ENCODE data around the gene PRR22. TPM values are rescaled to one million over a fixed set of nuclear protein-coding genes. Genes with fewer than 3 reads are reported as not detected.
"Not testable (repeated sequence)": the region's sequence is repeated elsewhere in the genome, so short reads cannot be mapped to it uniquely, and the experiment has no call there.

The PRR22 gene
- total RNA-seq, 1 donor from 2014 or later: 2.7 TPM

DNA sequence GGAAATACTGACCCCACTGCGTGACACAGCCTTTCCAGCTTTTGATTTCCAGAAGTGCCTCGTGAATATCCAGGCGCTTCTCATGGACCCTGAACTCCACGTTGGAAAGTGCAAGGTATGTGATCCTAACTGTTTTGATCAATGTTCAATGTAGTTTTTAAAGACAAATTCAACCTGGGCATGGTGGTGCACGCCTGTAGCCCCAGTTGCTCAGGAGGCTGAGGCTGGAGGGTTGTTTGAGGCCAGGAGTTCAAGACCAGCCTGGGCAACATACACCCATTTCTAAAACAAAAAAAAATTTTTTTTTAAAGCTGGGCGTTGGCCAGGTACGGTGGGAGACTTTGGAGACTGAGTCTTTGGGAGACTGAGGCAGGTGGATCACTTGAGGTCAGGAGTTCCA is 32.8 kb downstream of the PRR22 start:
- peaks cover 16% of the 10 kb centered on the region for H3K27me3 ChIP-seq (ENCODE audit: low read depth)
- H3K4me3 ChIP-seq: no peak overlapping the region
- H3K9me3 ChIP-seq: no peaks in the 10 kb centered on the region
- H3K36me3 ChIP-seq: no peaks in the 10 kb centered on the region
- ATAC-seq: no peak
- H3K4me1 ChIP-seq: no peaks in the 10 kb centered on the region
- H3K27ac ChIP-seq: no peak overlapping the region
- TF ChIP-seq, protein P1, sequence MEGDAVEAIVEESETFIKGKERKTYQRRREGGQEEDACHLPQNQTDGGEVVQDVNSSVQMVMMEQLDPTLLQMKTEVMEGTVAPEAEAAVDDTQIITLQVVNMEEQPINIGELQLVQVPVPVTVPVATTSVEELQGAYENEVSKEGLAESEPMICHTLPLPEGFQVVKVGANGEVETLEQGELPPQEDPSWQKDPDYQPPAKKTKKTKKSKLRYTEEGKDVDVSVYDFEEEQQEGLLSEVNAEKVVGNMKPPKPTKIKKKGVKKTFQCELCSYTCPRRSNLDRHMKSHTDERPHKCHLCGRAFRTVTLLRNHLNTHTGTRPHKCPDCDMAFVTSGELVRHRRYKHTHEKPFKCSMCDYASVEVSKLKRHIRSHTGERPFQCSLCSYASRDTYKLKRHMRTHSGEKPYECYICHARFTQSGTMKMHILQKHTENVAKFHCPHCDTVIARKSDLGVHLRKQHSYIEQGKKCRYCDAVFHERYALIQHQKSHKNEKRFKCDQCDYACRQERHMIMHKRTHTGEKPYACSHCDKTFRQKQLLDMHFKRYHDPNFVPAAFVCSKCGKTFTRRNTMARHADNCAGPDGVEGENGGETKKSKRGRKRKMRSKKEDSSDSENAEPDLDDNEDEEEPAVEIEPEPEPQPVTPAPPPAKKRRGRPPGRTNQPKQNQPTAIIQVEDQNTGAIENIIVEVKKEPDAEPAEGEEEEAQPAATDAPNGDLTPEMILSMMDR (IDR thresholded peaks at IDR 0.05): no peak
- DNase-seq: no peak
- intact Hi-C loops (cut with DNase I): no loop called here

DNA sequence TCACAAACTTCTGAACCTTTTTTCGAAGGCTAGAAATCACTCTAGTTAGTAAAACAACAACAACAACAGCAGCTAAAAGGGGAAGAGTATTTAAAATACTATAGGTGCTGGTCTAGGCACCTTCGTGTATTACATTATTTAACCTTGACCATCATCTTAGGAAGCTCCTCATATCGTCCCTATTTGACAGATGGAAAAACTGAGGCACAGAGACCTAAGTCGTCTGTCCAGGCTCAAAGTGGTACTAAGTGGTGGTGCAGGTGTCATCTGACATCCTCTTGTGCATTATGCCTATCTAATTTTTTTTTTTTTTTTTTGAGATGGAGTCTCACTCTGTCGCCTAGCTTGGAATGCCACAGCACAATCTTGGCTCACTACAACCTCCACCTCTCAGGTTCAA is 35.0 kb downstream of the PRR22 start:
- DNase-seq: no peak
- peaks cover 18% of the 10 kb centered on the region for H3K27me3 ChIP-seq (ENCODE audit: low read depth)

GRCh38 chr19:5748920-5749319 is 35.6 kb downstream of the PRR22 start:
- H3K4me3 ChIP-seq; H3K9me3 ChIP-seq; intact Hi-C loops (cut with DNase I); H3K27ac ChIP-seq; ATAC-seq; DNase-seq; H3K4me1 ChIP-seq; H3K36me3 ChIP-seq: not testable (repeated sequence)
- peaks cover 18% of the 10 kb centered on the region for H3K27me3 ChIP-seq (ENCODE audit: low read depth)

More for the DNA sequence above, 35.0 kb downstream of the PRR22 start:
- H3K27ac ChIP-seq: no peak overlapping the region
- no peaks in the 10 kb centered on the region for H3K9me3 ChIP-seq
- H3K36me3 ChIP-seq: no peaks in the 10 kb centered on the region
- no peaks in the 10 kb centered on the region for H3K4me1 ChIP-seq
- no peak overlapping the region for H3K4me3 ChIP-seq
- intact Hi-C loops (cut with DNase I): no loop called here
- ATAC-seq: no peak
- TF ChIP-seq, protein P1 (IDR thresholded peaks at IDR 0.05): no peak

- ATAC-seq; DNase-seq; H3K4me1 ChIP-seq; H3K36me3 ChIP-seq; intact Hi-C loops (cut with DNase I); H3K4me3 ChIP-seq; H3K27ac ChIP-seq; H3K9me3 ChIP-seq: not testable (repeated sequence)
- H3K27me3 ChIP-seq (ENCODE audit: low read depth): peaks cover 18% of the 10 kb centered on the region
These were observed 39.5 kb downstream of the PRR22 start for GRCh38 chr19:5744999-5745398.

DNA sequence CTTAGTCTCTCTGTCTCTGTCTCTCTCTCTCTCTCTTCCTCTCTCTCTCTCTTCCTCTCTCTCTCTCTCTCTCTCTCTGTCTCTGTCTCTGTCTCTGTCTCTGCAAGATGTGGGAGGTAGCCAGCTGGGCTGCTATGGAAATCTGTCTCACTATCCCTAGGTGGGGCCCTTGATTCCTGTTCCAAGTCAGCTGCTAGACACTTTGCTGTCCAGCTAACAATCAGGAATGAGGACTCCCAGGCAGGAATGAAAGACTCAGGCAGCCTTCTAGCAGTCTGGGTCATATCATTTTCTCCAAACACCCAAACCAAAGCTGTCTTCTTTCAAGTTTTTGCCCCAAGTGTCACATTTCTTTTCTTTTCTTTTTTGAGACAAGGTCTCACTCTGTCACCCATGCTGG is 40.9 kb downstream of the PRR22 start:
- Histone ChIP-seq H3K27me3 (ENCODE audit: low read depth) (peaks cover 7% of the 10 kb centered on the region), H3K4me1 (no peaks in the 10 kb centered on the region), H3K9me3 (no peaks in the 10 kb centered on the region), H3K4me3 (no peak overlapping the region), H3K27ac (no peak overlapping the region), H3K36me3 (no peaks in the 10 kb centered on the region)
- ATAC-seq (no peak), DNase-seq (no peak)
- TF ChIP-seq, protein P1 (IDR thresholded peaks at IDR 0.05): no peak
- intact Hi-C loops (cut with DNase I): no loop called here

DNA sequence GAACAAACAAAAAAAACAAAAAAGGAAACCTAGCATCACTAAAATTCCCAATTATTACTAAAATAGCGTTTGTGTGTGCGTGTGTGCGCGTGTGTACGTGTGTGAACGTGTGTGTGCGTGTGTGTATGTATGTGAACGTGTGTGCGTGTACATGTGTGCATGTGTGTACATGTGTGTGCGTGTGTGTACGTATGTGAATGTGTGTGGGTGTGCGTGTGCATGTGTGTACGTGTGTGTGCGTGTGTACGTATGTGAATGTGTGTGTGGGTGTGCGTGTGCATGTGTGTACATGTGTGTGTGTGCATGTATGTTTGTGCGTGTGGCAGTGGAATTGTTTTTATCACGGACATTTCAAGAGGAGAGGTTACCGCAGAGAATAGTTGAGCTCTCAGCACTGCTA is 42.5 kb downstream of the PRR22 start:
- intact Hi-C loops (cut with DNase I): no loop called here
- no peaks in the 10 kb centered on the region for H3K4me1 ChIP-seq
- H3K27ac ChIP-seq: no peak overlapping the region
- TF ChIP-seq, protein P1 (IDR thresholded peaks at IDR 0.05): no peak
- ATAC-seq (no peak), DNase-seq (no peak)
- no peak overlapping the region for H3K4me3 ChIP-seq
- H3K9me3 ChIP-seq: no peaks in the 10 kb centered on the region
- no peaks in the 10 kb centered on the region for H3K36me3 ChIP-seq
- H3K27me3 ChIP-seq (ENCODE audit: low read depth): peaks cover 5% of the 10 kb centered on the region

DNA sequence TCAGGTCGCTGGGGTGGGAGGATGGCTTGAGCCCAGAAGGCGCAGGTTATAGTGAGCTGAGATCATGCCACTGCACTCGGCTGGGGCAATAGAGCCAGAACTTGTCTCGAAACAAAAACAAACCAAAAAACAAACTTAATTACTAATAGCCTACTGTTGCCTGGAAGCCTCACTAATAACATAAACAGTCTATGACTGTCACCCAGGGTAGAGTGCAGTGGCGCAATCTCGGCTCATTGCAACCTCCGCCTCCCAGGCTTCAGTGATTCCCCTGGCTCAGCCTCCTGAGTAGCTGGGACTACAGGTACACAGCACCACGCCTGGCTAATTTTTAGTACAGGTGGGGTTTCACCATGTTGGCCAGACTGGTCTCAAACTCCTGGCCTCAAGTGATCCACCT is 46.1 kb downstream of the PRR22 start:
- Histone ChIP-seq H3K4me3 (no peak overlapping the region), H3K4me1 (no peaks in the 10 kb centered on the region), H3K27me3 (ENCODE audit: low read depth) (no peaks in the 10 kb centered on the region), H3K27ac (no peak overlapping the region), H3K9me3 (no peaks in the 10 kb centered on the region), H3K36me3 (no peaks in the 10 kb centered on the region)
- DNase-seq (no peak), ATAC-seq (peak; percentile 19 to 64)
- intact Hi-C loops (cut with DNase I): no loop called here
- TF ChIP-seq, protein P1 (IDR thresholded peaks at IDR 0.05): no peak

DNA sequence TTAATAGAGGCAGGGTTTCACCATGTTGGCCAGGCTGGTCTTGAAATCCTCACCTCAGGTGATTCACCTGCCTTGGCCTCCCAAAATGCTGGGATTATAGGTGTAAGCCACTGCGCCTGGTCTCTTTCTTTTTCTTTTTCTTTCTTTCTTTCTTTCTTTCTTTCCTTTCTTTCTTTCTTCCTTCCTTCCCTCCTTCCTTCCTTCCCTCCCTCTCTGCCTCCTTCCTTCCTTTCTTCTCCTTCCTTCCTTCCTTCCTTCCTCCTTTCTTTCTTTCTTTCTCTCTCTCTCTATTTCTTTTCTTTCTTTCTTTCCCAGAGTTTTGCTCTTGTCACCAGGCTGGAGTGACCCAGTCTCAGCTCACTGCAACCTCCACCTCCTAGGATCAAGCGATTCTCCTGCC is 51.4 kb downstream of the PRR22 start:
- H3K36me3 ChIP-seq; H3K27ac ChIP-seq; ATAC-seq; DNase-seq; intact Hi-C loops (cut with DNase I); H3K4me1 ChIP-seq; H3K27me3 ChIP-seq (ENCODE audit: low read depth); H3K9me3 ChIP-seq; H3K4me3 ChIP-seq: not testable (repeated sequence)
